NAMALWA (cell line): ENCODE results near the gene UBAC1.
A peak's percentile ranks its signal among the peaks of the same experiment; 100 is the strongest.
"Not testable (repeated sequence)": the region's sequence is repeated elsewhere in the genome, so short reads cannot be mapped to it uniquely, and the experiment has no call there.

ENCODE experiments used
- DNase-seq: peaks from one replicate; pipeline ENCODE4 v3.0.0-alpha.2; 2015; ENCODE audit warnings: low spot score

The UBAC1 gene

DNA sequence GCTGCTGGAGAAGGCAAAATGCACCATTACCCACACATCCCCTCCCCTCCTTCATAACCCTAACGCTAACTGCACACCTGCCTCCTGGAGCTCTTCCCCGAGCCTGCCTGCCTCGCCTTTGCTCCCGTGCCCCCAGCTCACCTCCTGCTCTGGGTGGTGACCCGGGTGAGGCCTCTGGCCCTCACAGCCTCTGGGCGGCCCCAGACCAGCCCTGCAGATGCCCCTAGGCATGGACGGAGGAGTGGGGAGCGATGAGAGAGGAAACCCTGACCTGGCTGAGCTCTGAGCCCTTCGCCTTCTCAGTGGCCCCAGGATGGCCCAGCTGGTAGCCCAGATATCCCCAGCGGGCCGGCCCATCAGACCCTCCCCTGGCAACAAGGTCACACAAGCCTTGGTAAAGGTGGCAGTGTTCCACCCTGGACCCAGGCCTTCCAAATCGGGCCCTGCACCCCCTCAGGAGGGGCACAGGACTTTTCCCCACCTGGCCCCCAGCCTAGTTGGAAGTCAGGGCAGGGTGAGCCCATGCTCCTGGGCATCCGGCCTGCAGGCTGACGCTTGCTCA lies 39.3 kb downstream of the UBAC1 start:
- DNase-seq: no peak

GRCh38 chr9:135920973-135921585 lies 40.1 kb downstream of the UBAC1 start:
- no peak for DNase-seq

DNA sequence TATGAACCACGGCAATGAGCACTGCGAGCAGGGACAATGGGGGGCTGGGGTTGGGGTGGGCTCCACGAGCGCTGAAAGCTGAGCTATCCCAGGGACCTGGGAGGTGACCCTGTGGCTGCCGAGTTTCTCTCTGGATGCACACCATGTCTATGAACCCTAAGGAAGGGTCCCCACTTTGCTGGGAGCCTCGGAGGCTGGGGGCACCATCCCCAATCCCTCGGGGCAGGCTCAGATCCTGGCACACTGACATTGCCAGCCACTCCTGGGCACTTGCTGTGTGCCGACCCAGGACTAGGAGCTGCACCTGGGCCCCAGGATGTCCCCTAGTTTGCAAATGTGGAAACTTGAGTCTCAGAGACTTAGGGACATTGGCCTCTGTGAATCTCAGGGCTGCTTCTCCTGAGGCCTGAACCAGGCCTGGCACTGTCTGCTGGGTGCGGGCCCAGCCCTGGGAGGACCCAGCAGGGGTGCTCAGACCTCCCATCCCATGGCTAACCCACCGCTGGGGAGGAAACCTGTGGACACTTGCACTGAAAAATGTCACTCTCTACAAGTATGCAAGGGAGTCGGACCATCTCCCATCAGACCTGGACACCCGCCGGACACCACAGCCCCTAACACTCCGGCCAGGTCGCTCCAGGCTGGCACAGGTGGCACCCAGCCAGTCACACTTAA lies 40.8 kb downstream of the UBAC1 start:
- DNase-seq: no peak

DNA sequence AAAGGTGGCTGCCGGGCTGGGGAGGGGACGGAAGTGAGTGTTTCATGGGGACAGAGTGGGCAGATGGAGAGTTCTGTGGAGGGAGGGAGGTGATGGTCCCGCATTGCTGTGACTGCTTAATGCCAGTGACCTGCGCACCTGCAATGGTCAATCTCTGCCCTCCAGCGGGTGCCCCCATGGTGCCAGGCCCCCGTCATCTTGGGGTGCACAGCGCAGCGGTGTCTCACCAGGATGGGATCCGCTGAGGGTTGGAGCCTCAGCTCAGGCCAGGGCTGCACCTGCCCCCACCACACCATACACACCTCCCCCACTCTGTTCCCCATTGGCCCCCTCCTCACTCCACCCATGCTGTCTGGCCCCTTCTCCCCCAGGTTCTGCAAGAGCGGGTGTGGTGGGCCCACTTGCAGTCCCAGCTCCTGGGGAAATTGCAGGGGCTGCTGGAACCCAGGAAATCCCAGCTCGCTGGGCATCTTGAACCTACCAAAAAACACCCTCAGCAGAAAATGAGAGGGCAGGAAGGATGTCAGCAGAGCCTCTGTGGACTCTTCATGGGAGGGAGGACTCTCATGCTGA lies 41.8 kb downstream of the UBAC1 start:
- DNase-seq: no peak

- DNase-seq: not testable (repeated sequence)
Observed at GRCh38 chr9:135916227-135916626, 44.9 kb downstream of the UBAC1 start.

DNA sequence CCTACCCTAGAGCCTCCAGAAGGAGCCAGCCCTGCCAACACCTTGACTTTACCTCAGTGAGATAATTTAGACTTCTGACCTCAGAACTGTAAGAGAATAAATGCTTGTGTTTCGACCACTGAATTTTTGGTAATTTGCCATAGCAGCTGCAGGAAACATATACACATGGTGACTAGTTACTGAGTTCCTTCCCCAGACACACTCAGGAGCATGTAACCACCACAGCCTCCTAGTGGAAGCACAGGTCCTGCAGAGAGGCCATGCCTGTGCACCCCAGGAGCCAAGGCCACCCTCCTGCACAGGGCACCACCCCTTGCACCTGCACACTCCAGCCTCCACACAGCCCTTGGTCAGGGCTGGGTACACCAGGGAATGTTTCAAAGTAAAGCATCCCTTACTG lies 46.3 kb downstream of the UBAC1 start:
- DNase-seq: no peak

GRCh38 chr9:135911233-135911632 lies 49.9 kb downstream of the UBAC1 start:
- not testable (repeated sequence) for DNase-seq

DNA sequence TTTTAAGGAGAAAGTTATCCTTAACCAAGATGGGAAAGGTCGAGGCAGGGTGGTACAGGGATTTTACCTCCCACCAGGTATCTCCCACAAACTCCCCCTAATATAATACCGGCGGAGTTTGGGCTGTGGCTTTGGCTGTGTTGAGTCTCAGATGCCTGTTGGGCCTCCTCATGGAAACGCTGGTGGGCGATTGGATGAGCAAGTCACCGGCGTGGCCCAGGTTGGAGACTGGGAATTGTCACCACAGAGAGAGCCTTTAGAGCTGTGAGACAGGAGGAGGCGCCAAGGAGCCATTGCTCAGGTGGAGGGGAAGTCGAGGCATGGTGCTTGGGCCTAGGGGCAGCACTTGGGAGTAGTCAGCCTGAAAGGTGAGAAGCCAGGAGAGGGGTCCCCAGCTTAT lies 50.4 kb downstream of the UBAC1 start:
- no peak for DNase-seq

- no peak for DNase-seq
Observed at GRCh38 chr9:135910216-135910615, 51.0 kb downstream of the UBAC1 start.

DNA sequence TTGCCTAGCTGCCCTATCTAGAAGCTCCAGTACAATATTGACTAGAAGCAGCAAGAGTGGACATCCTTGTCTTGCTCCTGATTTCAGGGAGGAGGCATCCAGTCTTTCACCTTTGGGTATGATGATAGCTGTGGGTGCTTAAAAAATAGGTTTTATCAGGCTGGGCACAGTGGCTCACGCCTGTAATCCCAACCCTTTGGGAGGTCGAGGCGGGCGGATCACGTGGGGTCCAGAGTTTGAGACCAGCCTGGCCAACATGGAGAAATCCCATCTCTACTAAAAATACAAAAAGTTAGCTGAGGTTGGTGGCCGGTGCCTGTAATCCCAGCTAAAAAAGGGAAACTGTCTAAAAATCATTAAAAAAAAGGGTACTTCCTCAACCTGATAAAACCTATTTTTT lies 51.8 kb downstream of the UBAC1 start:
- DNase-seq: no peak

GRCh38 chr9:135908754-135909204 lies 52.4 kb downstream of the UBAC1 start:
- no peak for DNase-seq

GRCh38 chr9:135908093-135908753 lies 53.0 kb downstream of the UBAC1 start:
- DNase-seq: no peak

DNA sequence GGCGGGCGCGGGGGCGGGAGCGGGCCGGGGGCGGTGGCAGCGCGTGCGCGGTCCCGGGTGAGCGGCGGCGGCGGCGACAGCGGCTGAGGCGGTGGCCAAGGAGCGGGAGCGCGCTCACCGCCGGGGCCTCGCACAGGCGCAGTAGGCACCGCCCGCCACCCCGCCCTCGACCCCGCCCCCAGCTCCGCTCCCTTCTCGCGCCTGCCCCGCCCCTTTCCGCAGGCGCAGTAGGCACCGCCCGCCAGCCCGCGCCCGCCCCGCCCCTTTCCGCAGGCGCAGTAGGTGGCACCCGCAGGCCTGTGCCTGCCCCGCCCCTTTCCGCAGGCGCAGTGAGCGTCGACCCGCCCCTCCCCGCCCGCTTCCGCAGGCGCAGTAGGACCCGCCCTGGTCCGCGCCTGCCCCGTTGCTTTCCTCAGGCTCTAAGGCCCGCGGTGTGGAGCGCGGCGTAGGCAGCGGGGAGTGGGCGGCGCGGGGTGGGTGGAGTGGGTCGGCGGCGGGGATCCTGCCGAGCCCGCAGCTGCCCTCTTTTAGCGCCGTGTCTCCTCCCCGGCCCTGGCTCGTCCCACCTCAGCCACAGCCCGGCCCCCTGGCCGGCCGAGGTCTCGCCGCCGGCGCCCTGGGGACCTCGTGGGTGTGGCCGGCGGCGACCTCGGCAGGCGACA lies 53.6 kb downstream of the UBAC1 start, which contains the start of gene CAMSAP1:
Gene CAMSAP1 (minus strand): TSS at position 116 of the 662 bp plus-strand sequence. CDS start 387 bp downstream, outside the sequence.
- peak; percentile 93 for DNase-seq

- no peak for DNase-seq
Observed at GRCh38 chr9:135907006-135907430, 54.2 kb downstream of the UBAC1 start.

GRCh38 chr9:135906291-135907005 lies 54.7 kb downstream of the UBAC1 start:
- no peak for DNase-seq

- DNase-seq: no peak
Observed at GRCh38 chr9:135905380-135906258, 55.6 kb downstream of the UBAC1 start.

GRCh38 chr9:135903786-135904520 lies 57.2 kb downstream of the UBAC1 start:
- DNase-seq: no peak

GRCh38 chr9:135903358-135903656 lies 57.9 kb downstream of the UBAC1 start:
- DNase-seq: no peak

DNA sequence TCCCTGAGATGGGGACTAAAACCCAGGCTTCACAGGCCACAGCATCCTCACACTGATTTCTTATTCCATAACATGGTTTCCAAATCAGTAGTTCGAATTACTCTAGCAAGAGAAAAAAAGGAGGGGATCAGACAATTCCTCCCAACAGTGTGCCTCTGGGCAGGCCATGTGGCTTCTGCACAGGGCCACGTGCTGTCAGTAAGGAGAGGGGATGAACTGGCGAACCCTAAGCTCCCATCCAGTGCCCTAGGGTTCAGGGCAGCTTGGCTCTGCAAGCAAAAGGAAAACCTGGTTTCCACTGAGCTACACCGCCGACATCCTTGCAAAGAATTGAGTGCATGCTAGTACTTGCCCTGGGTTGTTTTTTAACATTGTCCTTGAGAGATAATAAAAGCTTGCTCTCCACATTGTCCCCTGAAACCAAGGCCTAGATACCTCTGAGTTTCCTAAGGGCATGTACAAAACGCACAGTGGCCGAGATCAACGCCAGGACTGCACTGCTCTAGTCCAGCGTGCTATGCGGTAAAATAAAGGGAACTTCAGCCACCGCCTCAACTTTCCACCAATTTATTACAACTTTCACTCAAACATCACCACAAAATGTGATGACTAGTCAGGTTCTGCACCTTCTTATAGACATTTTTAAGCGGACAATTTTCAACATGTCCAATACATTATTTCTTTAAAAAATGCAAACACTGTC lies 58.4 kb downstream of the UBAC1 start:
- DNase-seq: no peak
